GM12878 (cell line): ENCODE measurements around the gene SUGCT. TPM values are rescaled to one million over a fixed set of nuclear protein-coding genes. Genes with fewer than 3 reads are reported as not detected.
A peak's percentile ranks its signal among the peaks of the same experiment; 100 is the strongest.

Source experiments
- ATAC-seq: fragments of 200-7000 bp; cut with Tn5 transposase; 3 replicates; pipeline ENCODE4 v1.9.1; 2020; ENCODE audit warnings: mild to moderate bottlenecking, moderate library complexity
- BruUV-seq: library from RNA; stranded (reverse); fragments of 400-500 nt; replicated peaks from 2 replicates; lab custom pipeline; 2021; lab: Mats Ljungman, UMichigan
- CTCF ChIA-PET: fragments of 300-600 bp; sonication (Branson Sonifier 250); formaldehyde crosslinking; extraction: SDS; loops from one replicate; lab custom pipeline; 2021; ENCODE audit warnings: inconsistent platforms; lab: Yijun Ruan, JAX
- POLR2A ChIA-PET: fragments of 350-600 bp; formaldehyde crosslinking; extraction: SDS; loops from one replicate; lab custom pipeline; 2021; ENCODE audit warnings: inconsistent platforms; lab: Charles Lee
- RAD21 ChIA-PET: fragments of 300-600 bp; sonication (Branson Sonifier 250); formaldehyde crosslinking; loops from one replicate; lab custom pipeline; 2023; ENCODE audit warnings: antibody characterized with exemption; ENCODE audit not compliant: unreplicated experiment; lab: Charles Lee
- SMC1A ChIA-PET: fragments of 300-600 bp; sonication (Branson Sonifier 250); formaldehyde crosslinking; loops from one replicate; lab custom pipeline; 2023; ENCODE audit not compliant: unreplicated experiment, uncharacterized antibody; lab: Charles Lee
- DNase-seq: peaks from one replicate; pipeline ENCODE4 v3.0.0-alpha.2; 2011; ENCODE audit warnings: low read depth, low spot score
- FAIRE-seq: peaks from 3 replicates; lab custom pipeline; 2011; peaks lifted over from hg19 to GRCh38; lab: Jason Lieb, UNC
- H2AFZ ChIP-seq: 2 replicates; pipeline ENCODE4 v1.6.0; 2011; ENCODE audit warnings: low read depth, low read length, control low read depth; ENCODE audit not compliant: control insufficient read depth
- H3K27ac ChIP-seq: 2 replicates; pipeline ENCODE4 v1.5.1; 2011; ENCODE audit warnings: control low read depth; ENCODE audit not compliant: control insufficient read depth, insufficient read depth
- H3K27me3 ChIP-seq, 2 experiments: replicated peaks in 1 of 2; 2 replicates each; pipeline versions ENCODE4 v1.6.0 to v1.6.1; 2011; ENCODE audit warnings: low read length in 1 of 2; ENCODE audit not compliant: control insufficient read depth in 2 of 2, insufficient read depth in 2 of 2
- H3K36me3 ChIP-seq, 2 experiments: 2 replicates each; pipeline ENCODE4 v1.5.1; 2011; ENCODE audit warnings: low read length in 1 of 2; ENCODE audit not compliant: control insufficient read depth in 2 of 2, insufficient read depth in 2 of 2
- H3K4me1 ChIP-seq: 2 replicates; pipeline ENCODE4 v1.6.1; 2011; ENCODE audit warnings: mild to moderate bottlenecking, low read length, moderate library complexity, mixed read lengths; ENCODE audit not compliant: control insufficient read depth, insufficient read depth
- H3K4me2 ChIP-seq: 2 replicates; pipeline ENCODE4 v1.6.0; 2011; ENCODE audit warnings: control low read depth; ENCODE audit not compliant: control insufficient read depth, insufficient read depth
- H3K4me3 ChIP-seq: fragments of 200-600 bp; sonication (generic); 2 replicates; pipeline ENCODE4 v1.5.1; 2016
- H3K79me2 ChIP-seq: 2 replicates; pipeline ENCODE4 v1.6.0; 2011; ENCODE audit warnings: low read length; ENCODE audit not compliant: control insufficient read depth, insufficient read depth
- H3K9ac ChIP-seq: 2 replicates; pipeline ENCODE4 v1.8.0; 2011; ENCODE audit warnings: low read length, control low read depth, mixed read lengths; ENCODE audit not compliant: control insufficient read depth, insufficient read depth
- H3K9me3 ChIP-seq: replicated peaks from 3 replicates; pipeline ENCODE4 v1.5.1; 2011; ENCODE audit warnings: mild to moderate bottlenecking, low read length; ENCODE audit not compliant: control insufficient read depth, insufficient read depth
- H4K20me1 ChIP-seq: 2 replicates; pipeline ENCODE4 v1.6.0; 2011; ENCODE audit not compliant: control insufficient read depth, insufficient read depth
- ELK1 ChIP-seq: IDR thresholded peaks from 2 replicates; pipeline ENCODE4 v1.6.1; 2012; ENCODE audit warnings: low read depth, low read length, improper control_type of control experiment
- GATAD2B ChIP-seq: fragments of 450-650 bp; conservative IDR thresholded peaks from 2 replicates; pipeline ENCODE4 v1.6.1; 2017; ENCODE audit warnings: low read depth, mild to moderate bottlenecking, moderate library complexity
- IKZF2 ChIP-seq, 2 experiments: fragments of 450-650 bp; IDR thresholded peaks; 2 replicates each; pipeline ENCODE4 v1.6.1; 2017; ENCODE audit warnings: mild to moderate bottlenecking in 2 of 2, moderate library complexity in 2 of 2
- MTA2 ChIP-seq: fragments of 450-650 bp; IDR thresholded peaks from 2 replicates; pipeline ENCODE4 v1.6.1; 2016; ENCODE audit warnings: low read depth, mild to moderate bottlenecking, moderate library complexity
- NFIC ChIP-seq: IDR thresholded peaks from 2 replicates; pipeline ENCODE4 v1.6.1; 2012; ENCODE audit warnings: low read depth, mild to moderate bottlenecking, inconsistent platforms, low read length, moderate library complexity
- POLR2AphosphoS2 ChIP-seq: IDR thresholded peaks from 2 replicates; pipeline ENCODE4 v1.6.1; 2011; ENCODE audit warnings: low read depth, mild to moderate bottlenecking, low read length, improper control_type of control experiment, moderate library complexity
- RELA ChIP-seq: fragments of 450-650 bp; IDR thresholded peaks from 2 replicates; pipeline ENCODE4 v1.8.0; 2014; ENCODE audit warnings: borderline replicate concordance; ENCODE audit not compliant: partially characterized antibody
- SIN3A ChIP-seq: IDR thresholded peaks from 2 replicates; pipeline ENCODE4 v1.6.1; 2012; ENCODE audit warnings: low read depth, low read length, improper control_type of control experiment
- ZBTB4 ChIP-seq: fragments of 450-650 bp; formaldehyde crosslinking; IDR thresholded peaks from 2 replicates; pipeline ENCODE4 v1.4.0; 2022; ENCODE audit warnings: mild to moderate bottlenecking, moderate library complexity
- ZNF592 ChIP-seq: fragments of 450-650 bp; IDR thresholded peaks from 2 replicates; pipeline ENCODE4 v1.6.1; 2017; ENCODE audit warnings: mild to moderate bottlenecking, moderate library complexity
- ZZZ3 ChIP-seq: IDR thresholded peaks from 2 replicates; pipeline ENCODE4 v1.6.1; 2011; ENCODE audit warnings: low read depth; ENCODE audit not compliant: control insufficient read depth, insufficient read length
- WGBS: methylation state at CpG from one replicate; pipeline ENCODE4 v1.1.6; 2016; ENCODE audit warnings: low lambda C conversion rate; ENCODE audit not compliant: insufficient replicate concordance, insufficient coverage; ENCODE audit errors: missing lambda C conversion rate; 5-methylcytosine and 5-hydroxymethylcytosine counted together
- in situ Hi-C: fragments of 300-500 bp; cut with MboI; formaldehyde crosslinking; loops from 9 replicates; pipeline ENCODE4 v1.14.3; 2018; ENCODE audit warnings: mixed read lengths
- intact Hi-C: fragments of 100-400 bp; cut with micrococcal nuclease; formaldehyde crosslinking; loops from one replicate; pipeline ENCODE4 v1.14.2; 2022; ENCODE audit not compliant: unreplicated experiment
- polyA plus RNA-seq, 11 experiments: library from polyadenylated mRNA; depleted of rRNA in 4 of 11; unstranded in 6 of 11; stranded (reverse) in 5 of 11; fragments of >200 nt; fragmentation: Nextera tagmentation in 4 of 11; fragmentation: Illumina TruSeq in 1 of 11; extraction: Ambion mirVana in 4 of 11; extraction: Trizol in 1 of 11; gene quantifications; 1 replicate in 1 of 11; 2 replicates in 10 of 11; pipeline versions ENCODE4 v1.2.1 to v1.2.3, GENCODE V29; 2011 to 2016; ENCODE audit warnings: inconsistent platforms in 2 of 11, missing spikeins in 2 of 11, low read depth in 1 of 11
- total RNA-seq, 4 experiments: library from RNA; depleted of rRNA in 3 of 4; stranded (reverse); fragments of >200 nt in 3 of 4; fragmentation: Illumina TruSeq in 1 of 4; extraction: Trizol in 1 of 4; gene quantifications; 2 replicates each; pipeline versions ENCODE4 v1.2.1 to v1.2.3, GENCODE V29; 2013 to 2021
- TF ChIP-seq, protein P1 (sequence below): IDR thresholded peaks from 2 replicates; pipeline ENCODE4 v1.6.1; 2012; ENCODE audit warnings: low read length, inconsistent platforms

SUGCT gene
- total and polyA plus RNA-seq, 10 of the 15 experiments (the other 5 are each of a cell fraction or from before 2014, with no cell fraction given), result 0.08 to 1.2 (median 0.67) TPM; not detected in 1

DNA sequence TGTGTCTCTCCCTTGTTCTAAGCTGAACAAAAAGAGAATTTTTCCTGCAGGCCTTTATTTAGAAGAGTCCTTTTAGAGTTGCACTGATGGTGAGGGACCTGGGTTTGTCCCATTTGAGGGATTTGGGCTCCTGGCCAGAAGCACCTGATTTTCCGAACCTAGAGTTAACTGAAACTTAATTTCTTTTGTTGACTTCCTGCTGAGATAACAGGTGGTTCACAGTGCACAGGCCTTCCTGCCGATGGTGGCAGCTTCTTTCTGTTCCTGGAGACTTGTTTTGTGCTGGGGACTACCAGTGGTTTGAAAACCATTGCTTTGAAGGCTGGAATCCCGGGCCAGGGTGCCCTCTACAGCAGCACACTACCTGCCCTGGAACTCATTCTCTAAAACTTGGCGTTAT, 99.2 kb downstream of the SUGCT start:
- no TSS peak for BruUV-seq
- ChIA-PET CTCF (interaction anchor here (0.6 kb wide), 1 partner anchor 1493 kb away, joined by 3 read pairs; no protein-coding TSS in a partner anchor), RAD21 (interaction anchor here (0.6 to 0.9 kb wide), 2 partner anchors 97 to 1471 kb away, joined by 3 to 4 read pairs; no protein-coding TSS in a partner anchor), POLR2A (no interaction called here), SMC1A (no interaction called here)
- ATAC-seq, result no peak
- H3K4me3 ChIP-seq, result no peak overlapping the region
- H3K27ac ChIP-seq, result no peak overlapping the region
- FAIRE-seq, result no peak
- no peak overlapping the region for H3K9ac ChIP-seq
- no peak overlapping the region for H3K4me2 ChIP-seq
- no peaks in the 10 kb centered on the region for H3K79me2 ChIP-seq
- H3K9me3 ChIP-seq, result no peaks in the 10 kb centered on the region
- no peaks in the 10 kb centered on the region for H3K27me3 ChIP-seq
- in situ Hi-C loops, result no loop called here
- no peaks in the 10 kb centered on the region for H3K4me1 ChIP-seq
- DNase-seq, result no peak
- H4K20me1 ChIP-seq, result no peaks in the 10 kb centered on the region
- peak overlapping the region; percentile 72 for H2AFZ ChIP-seq
- intact Hi-C loops, result loop anchor here (5.0 to 10.0 kb wide), 2 partner anchors 91 to 373 kb away; no protein-coding TSS in a partner anchor
- 12% methylated on average over 4 of the region's 4 CpGs for WGBS
- H3K36me3 ChIP-seq, result no peaks in the 10 kb centered on the region
- TF ChIP-seq IKZF2 (IDR thresholded peaks at IDR 0.05) (no peak), POLR2AphosphoS2 (no peak), MTA2 (no peak), NFIC (no peak), SIN3A (no peak), ZZZ3 (no peak), ELK1 (no peak), RELA (no peak), GATAD2B (no peak), ZBTB4 (CRISPR knock-in tag) (no peak), ZNF592 (no peak)
- TF ChIP-seq, protein P1, sequence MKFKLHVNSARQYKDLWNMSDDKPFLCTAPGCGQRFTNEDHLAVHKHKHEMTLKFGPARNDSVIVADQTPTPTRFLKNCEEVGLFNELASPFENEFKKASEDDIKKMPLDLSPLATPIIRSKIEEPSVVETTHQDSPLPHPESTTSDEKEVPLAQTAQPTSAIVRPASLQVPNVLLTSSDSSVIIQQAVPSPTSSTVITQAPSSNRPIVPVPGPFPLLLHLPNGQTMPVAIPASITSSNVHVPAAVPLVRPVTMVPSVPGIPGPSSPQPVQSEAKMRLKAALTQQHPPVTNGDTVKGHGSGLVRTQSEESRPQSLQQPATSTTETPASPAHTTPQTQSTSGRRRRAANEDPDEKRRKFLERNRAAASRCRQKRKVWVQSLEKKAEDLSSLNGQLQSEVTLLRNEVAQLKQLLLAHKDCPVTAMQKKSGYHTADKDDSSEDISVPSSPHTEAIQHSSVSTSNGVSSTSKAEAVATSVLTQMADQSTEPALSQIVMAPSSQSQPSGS, result no peak
